Neuronal stem cell (in vitro differentiated cells): ENCODE results near the gene TRIM8.
A peak's percentile ranks its signal among the peaks of the same experiment; 100 is the strongest.

Experiments used
- DNase-seq: peaks from one replicate; pipeline ENCODE4 v3.0.0-alpha.2; 2013; ENCODE audit warnings: low spot score
- H2AFZ ChIP-seq: one replicate; pipeline ENCODE4 v1.6.1; 2013; ENCODE audit warnings: mild to moderate bottlenecking, low read length, inconsistent platforms
- H2AK5ac ChIP-seq: 2 replicates; pipeline ENCODE4 v1.6.1; 2013; ENCODE audit warnings: low read depth, mild to moderate bottlenecking, inconsistent platforms, low read length, moderate library complexity, mixed read lengths
- H2BK120ac ChIP-seq: 2 replicates; pipeline ENCODE4 v1.6.1; 2013; ENCODE audit warnings: low read depth, mild to moderate bottlenecking, inconsistent platforms, low read length, moderate library complexity, mixed read lengths
- H2BK12ac ChIP-seq: one replicate; pipeline ENCODE4 v1.6.1; 2013; ENCODE audit warnings: low read length, inconsistent platforms
- H2BK15ac ChIP-seq: 2 replicates; pipeline ENCODE4 v1.6.1; 2013; ENCODE audit warnings: mild to moderate bottlenecking, low read length, inconsistent platforms, mixed read lengths
- H2BK5ac ChIP-seq: one replicate; pipeline ENCODE4 v1.6.1; 2013; ENCODE audit warnings: inconsistent platforms, mild to moderate bottlenecking, low read length, moderate library complexity
- H3K14ac ChIP-seq: one replicate; pipeline ENCODE4 v1.6.1; 2013; ENCODE audit warnings: low read length, inconsistent platforms
- H3K18ac ChIP-seq: 2 replicates; pipeline ENCODE4 v1.6.1; 2013; ENCODE audit warnings: low read length, inconsistent platforms
- H3K23ac ChIP-seq: 2 replicates; pipeline ENCODE4 v1.6.1; 2013; ENCODE audit warnings: low read depth, mild to moderate bottlenecking, mixed read lengths, low read length, inconsistent platforms; ENCODE audit not compliant: poor library complexity
- H3K27ac ChIP-seq: replicated peaks from 3 replicates; pipeline ENCODE4 v1.5.1; 2013; ENCODE audit warnings: low read length, inconsistent platforms
- H3K27me3 ChIP-seq, 3 experiments: 2 replicates each; pipeline ENCODE4 v1.6.1; 2013; ENCODE audit warnings: low read length in 3 of 3, mild to moderate bottlenecking in 2 of 3, inconsistent platforms in 1 of 3, low read depth in 1 of 3, mixed read lengths in 1 of 3, moderate library complexity in 1 of 3; ENCODE audit not compliant: control insufficient read depth in 3 of 3, insufficient read depth in 3 of 3
- H3K36me3 ChIP-seq, 2 donors: replicated peaks in 1 of 2; 2 replicates each; pipeline ENCODE4 v1.6.1; 2013; ENCODE audit warnings: low read length in 2 of 2; ENCODE audit not compliant: control insufficient read depth in 2 of 2, insufficient read depth in 2 of 2
- H3K4ac ChIP-seq: 2 replicates; pipeline ENCODE4 v1.6.1; 2013; ENCODE audit warnings: inconsistent platforms, mild to moderate bottlenecking, low read length, moderate library complexity
- H3K4me1 ChIP-seq, 2 donors: 1 replicate in 1 of 2; 2 replicates in 1 of 2; pipeline ENCODE4 v1.6.1; 2013; ENCODE audit warnings: low read length in 2 of 2, low read depth in 1 of 2; ENCODE audit not compliant: control insufficient read depth in 2 of 2, insufficient read depth in 1 of 2
- H3K4me2 ChIP-seq: one replicate; pipeline ENCODE4 v1.6.1; 2013; ENCODE audit warnings: mild to moderate bottlenecking, low read length, inconsistent platforms; ENCODE audit not compliant: insufficient read depth, poor library complexity, severe bottlenecking
- H3K4me3 ChIP-seq, 2 donors: 2 replicates each; pipeline ENCODE4 v1.5.1; 2013; ENCODE audit warnings: low read length in 2 of 2, mild to moderate bottlenecking in 2 of 2, inconsistent platforms in 1 of 2, moderate library complexity in 1 of 2
- H3K79me1 ChIP-seq: one replicate; pipeline ENCODE4 v1.6.1; 2013; ENCODE audit warnings: low read depth, mild to moderate bottlenecking, inconsistent platforms, low read length, moderate library complexity
- H3K9ac ChIP-seq: one replicate; pipeline ENCODE4 v1.6.1; 2013; ENCODE audit warnings: mild to moderate bottlenecking, low read depth, low read length, inconsistent platforms; ENCODE audit not compliant: poor library complexity
- H3K9me3 ChIP-seq, 2 donors: replicated peaks in 1 of 2; 2 replicates each; pipeline versions ENCODE3 to v1.6.1; 2013; ENCODE audit warnings: low read length in 2 of 2, mild to moderate bottlenecking in 2 of 2, inconsistent platforms in 1 of 2, low read depth in 1 of 2, mixed read lengths in 1 of 2, moderate library complexity in 1 of 2; ENCODE audit not compliant: control insufficient read depth in 2 of 2, insufficient read depth in 1 of 2
- H4K8ac ChIP-seq: one replicate; pipeline ENCODE4 v1.6.1; 2013; ENCODE audit warnings: low read depth, mild to moderate bottlenecking, inconsistent platforms, low read length, moderate library complexity
- H4K91ac ChIP-seq: one replicate; pipeline ENCODE4 v1.6.1; 2013; ENCODE audit warnings: low read length, low read depth, mild to moderate bottlenecking, inconsistent platforms; ENCODE audit not compliant: poor library complexity
- WGBS, 2 donors: extraction: QIAGEN DNeasy Blood & Tissue Kit; methylation state at CpG; one replicate each; pipeline ENCODE4 v1.1.7; 2013; ENCODE audit warnings: missing lambda C conversion rate in 2 of 2, mixed read lengths in 1 of 2; ENCODE audit not compliant: insufficient read length in 2 of 2, insufficient replicate concordance in 1 of 2; ENCODE audit errors: extremely low coverage in 2 of 2; 5-methylcytosine and 5-hydroxymethylcytosine counted together

TRIM8 gene

GRCh38 chr10:102701272-102701671, 57.0 kb downstream of the TRIM8 start:
- Histone ChIP-seq H3K27me3 (no peaks in the 10 kb centered on the region), H2BK12ac (no peak overlapping the region), H2BK5ac (no peak overlapping the region), H3K4me1 (peaks cover 0 to 2% of the 10 kb centered on the region in 2 donors), H3K4me2 (no peak overlapping the region), H4K8ac (no peak overlapping the region), H2BK120ac (no peak overlapping the region), H3K9me3 (peaks cover 0 to 3% of the 10 kb centered on the region in 2 donors), H4K91ac (no peak overlapping the region), H3K79me1 (peaks cover 6% of the 10 kb centered on the region), H3K4ac (no peak overlapping the region), H3K23ac (no peak overlapping the region), H2AFZ (no peak overlapping the region), H3K4me3 (no peak overlapping the region), H3K27ac (no peak overlapping the region), H3K9ac (no peak overlapping the region), H2BK15ac (no peak overlapping the region), H3K36me3 (peaks cover 26 to 65% of the 10 kb centered on the region in 2 donors), H2AK5ac (no peak overlapping the region), H3K18ac (no peak overlapping the region), H3K14ac (no peak overlapping the region)
- WGBS, 2 donors, result no CpG with 5 or more reads among the region's 3 CpGs
- DNase-seq, result no peak

GRCh38 chr10:102701796-102702195, 57.5 kb downstream of the TRIM8 start:
- Histone ChIP-seq H3K27me3 (no peaks in the 10 kb centered on the region), H3K4me3 (no peak overlapping the region), H3K23ac (no peak overlapping the region), H2BK5ac (no peak overlapping the region), H2BK120ac (no peak overlapping the region), H3K14ac (no peak overlapping the region), H3K18ac (no peak overlapping the region), H2AK5ac (no peak overlapping the region), H2AFZ (no peak overlapping the region), H3K4me1 (peaks cover 0 to 2% of the 10 kb centered on the region in 2 donors), H3K27ac (no peak overlapping the region), H4K91ac (no peak overlapping the region), H3K4ac (no peak overlapping the region), H2BK12ac (no peak overlapping the region), H2BK15ac (no peak overlapping the region), H3K9me3 (peaks cover 0 to 2% of the 10 kb centered on the region in 2 donors), H3K79me1 (peaks cover 5% of the 10 kb centered on the region), H3K9ac (no peak overlapping the region), H3K4me2 (no peak overlapping the region), H4K8ac (no peak overlapping the region), H3K36me3 (peaks cover 22 to 60% of the 10 kb centered on the region in 2 donors)
- WGBS, 2 donors, result no CpG with 5 or more reads among the region's 3 CpGs
- DNase-seq, result no peak

GRCh38 chr10:102702742-102703141, 58.5 kb downstream of the TRIM8 start:
- no CpG with 5 or more reads among the region's 2 CpGs for WGBS, 2 donors
- H3K23ac ChIP-seq, result no peak overlapping the region

GRCh38 chr10:102704915-102705314, 60.6 kb downstream of the TRIM8 start:
- Histone ChIP-seq H3K36me3 (peaks cover 7 to 29% of the 10 kb centered on the region in 2 donors), H3K27ac (no peak overlapping the region), H3K14ac (no peak overlapping the region), H3K4me3 (no peak overlapping the region), H2BK12ac (no peak overlapping the region), H3K4ac (no peak overlapping the region), H4K91ac (peak overlapping the region; percentile 1), H3K4me2 (no peak overlapping the region), H3K4me1 (peaks cover 0 to 2% of the 10 kb centered on the region in 2 donors), H2BK15ac (no peak overlapping the region), H4K8ac (no peak overlapping the region), H2AK5ac (no peak overlapping the region), H3K9me3 (peaks cover 0 to 2% of the 10 kb centered on the region in 2 donors), H2AFZ (no peak overlapping the region), H3K27me3 (no peaks in the 10 kb centered on the region), H2BK120ac (no peak overlapping the region), H2BK5ac (no peak overlapping the region), H3K9ac (no peak overlapping the region), H3K79me1 (peaks cover 4% of the 10 kb centered on the region), H3K18ac (no peak overlapping the region), H3K23ac (peak overlapping the region; percentile 95)
- DNase-seq, result no peak
- no CpG with 5 or more reads among the region's 6 CpGs for WGBS, 2 donors

More at GRCh38 chr10:102702742-102703141, 58.5 kb downstream of the TRIM8 start:
- H3K36me3 ChIP-seq, result peaks cover 19 to 51% of the 10 kb centered on the region in 2 donors
- no peak overlapping the region for H3K4me2 ChIP-seq
- no peak overlapping the region for H2BK15ac ChIP-seq
- H2BK120ac ChIP-seq, result no peak overlapping the region
- peaks cover 0 to 2% of the 10 kb centered on the region in 2 donors for H3K4me1 ChIP-seq
- H3K4me3 ChIP-seq, result no peak overlapping the region
- no peak for DNase-seq
- peaks cover 4% of the 10 kb centered on the region for H3K79me1 ChIP-seq
- no peaks in the 10 kb centered on the region for H3K27me3 ChIP-seq
- H3K18ac ChIP-seq, result no peak overlapping the region
- H2BK5ac ChIP-seq, result no peak overlapping the region
- no peak overlapping the region for H2AK5ac ChIP-seq
- no peak overlapping the region for H3K4ac ChIP-seq
- no peak overlapping the region for H4K91ac ChIP-seq
- no peak overlapping the region for H3K27ac ChIP-seq
- H2BK12ac ChIP-seq, result no peak overlapping the region
- H3K9ac ChIP-seq, result no peak overlapping the region
- H3K14ac ChIP-seq, result no peak overlapping the region
- H4K8ac ChIP-seq, result no peak overlapping the region
- no peak overlapping the region for H2AFZ ChIP-seq
- peaks cover 0 to 2% of the 10 kb centered on the region in 2 donors for H3K9me3 ChIP-seq
